ENCODE results near the gene PPP2R2C. TPM values are rescaled to one million over a fixed set of nuclear protein-coding genes. Genes with fewer than 3 reads are reported as not detected.

Gene PPP2R2C
- total and polyA plus RNA-seq, 2 experiments from 2014 or later: 1.3 to 9.2 TPM

DNA sequence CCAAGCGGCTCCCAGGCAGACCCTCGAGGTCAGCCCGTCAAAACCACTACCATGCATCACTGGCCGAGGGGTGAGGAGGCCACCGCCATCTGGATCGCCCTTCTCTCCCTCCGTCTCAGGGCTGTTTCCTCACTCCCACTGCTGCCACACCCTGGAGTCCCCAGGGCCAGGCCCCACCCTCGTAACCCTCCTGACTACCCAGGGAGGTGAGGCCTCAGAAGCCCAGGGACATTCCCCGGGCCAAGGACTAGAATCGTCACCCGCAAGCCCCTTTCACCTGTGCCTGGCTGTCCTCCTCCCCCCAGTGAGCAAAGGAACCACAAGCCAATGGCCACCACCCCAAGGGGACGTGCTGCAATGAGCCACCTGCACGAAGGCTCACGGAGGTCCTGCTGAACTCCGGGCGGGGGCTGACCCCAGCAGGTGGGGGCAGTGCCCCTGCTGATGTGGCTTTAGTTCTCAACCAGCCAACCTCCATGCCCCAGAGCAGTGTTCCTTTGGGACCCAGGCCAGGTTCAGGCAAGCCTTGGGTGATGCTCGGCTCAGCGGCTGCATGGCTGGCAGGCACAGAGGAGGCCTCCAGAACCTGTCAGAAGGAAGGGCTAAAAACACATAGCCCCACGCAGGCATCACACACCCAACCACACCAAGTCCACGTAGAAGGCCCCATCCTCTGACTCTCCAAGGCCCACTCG lies 23.8 kb downstream of the PPP2R2C start (continued):
- TF ChIP-seq, protein P1, sequence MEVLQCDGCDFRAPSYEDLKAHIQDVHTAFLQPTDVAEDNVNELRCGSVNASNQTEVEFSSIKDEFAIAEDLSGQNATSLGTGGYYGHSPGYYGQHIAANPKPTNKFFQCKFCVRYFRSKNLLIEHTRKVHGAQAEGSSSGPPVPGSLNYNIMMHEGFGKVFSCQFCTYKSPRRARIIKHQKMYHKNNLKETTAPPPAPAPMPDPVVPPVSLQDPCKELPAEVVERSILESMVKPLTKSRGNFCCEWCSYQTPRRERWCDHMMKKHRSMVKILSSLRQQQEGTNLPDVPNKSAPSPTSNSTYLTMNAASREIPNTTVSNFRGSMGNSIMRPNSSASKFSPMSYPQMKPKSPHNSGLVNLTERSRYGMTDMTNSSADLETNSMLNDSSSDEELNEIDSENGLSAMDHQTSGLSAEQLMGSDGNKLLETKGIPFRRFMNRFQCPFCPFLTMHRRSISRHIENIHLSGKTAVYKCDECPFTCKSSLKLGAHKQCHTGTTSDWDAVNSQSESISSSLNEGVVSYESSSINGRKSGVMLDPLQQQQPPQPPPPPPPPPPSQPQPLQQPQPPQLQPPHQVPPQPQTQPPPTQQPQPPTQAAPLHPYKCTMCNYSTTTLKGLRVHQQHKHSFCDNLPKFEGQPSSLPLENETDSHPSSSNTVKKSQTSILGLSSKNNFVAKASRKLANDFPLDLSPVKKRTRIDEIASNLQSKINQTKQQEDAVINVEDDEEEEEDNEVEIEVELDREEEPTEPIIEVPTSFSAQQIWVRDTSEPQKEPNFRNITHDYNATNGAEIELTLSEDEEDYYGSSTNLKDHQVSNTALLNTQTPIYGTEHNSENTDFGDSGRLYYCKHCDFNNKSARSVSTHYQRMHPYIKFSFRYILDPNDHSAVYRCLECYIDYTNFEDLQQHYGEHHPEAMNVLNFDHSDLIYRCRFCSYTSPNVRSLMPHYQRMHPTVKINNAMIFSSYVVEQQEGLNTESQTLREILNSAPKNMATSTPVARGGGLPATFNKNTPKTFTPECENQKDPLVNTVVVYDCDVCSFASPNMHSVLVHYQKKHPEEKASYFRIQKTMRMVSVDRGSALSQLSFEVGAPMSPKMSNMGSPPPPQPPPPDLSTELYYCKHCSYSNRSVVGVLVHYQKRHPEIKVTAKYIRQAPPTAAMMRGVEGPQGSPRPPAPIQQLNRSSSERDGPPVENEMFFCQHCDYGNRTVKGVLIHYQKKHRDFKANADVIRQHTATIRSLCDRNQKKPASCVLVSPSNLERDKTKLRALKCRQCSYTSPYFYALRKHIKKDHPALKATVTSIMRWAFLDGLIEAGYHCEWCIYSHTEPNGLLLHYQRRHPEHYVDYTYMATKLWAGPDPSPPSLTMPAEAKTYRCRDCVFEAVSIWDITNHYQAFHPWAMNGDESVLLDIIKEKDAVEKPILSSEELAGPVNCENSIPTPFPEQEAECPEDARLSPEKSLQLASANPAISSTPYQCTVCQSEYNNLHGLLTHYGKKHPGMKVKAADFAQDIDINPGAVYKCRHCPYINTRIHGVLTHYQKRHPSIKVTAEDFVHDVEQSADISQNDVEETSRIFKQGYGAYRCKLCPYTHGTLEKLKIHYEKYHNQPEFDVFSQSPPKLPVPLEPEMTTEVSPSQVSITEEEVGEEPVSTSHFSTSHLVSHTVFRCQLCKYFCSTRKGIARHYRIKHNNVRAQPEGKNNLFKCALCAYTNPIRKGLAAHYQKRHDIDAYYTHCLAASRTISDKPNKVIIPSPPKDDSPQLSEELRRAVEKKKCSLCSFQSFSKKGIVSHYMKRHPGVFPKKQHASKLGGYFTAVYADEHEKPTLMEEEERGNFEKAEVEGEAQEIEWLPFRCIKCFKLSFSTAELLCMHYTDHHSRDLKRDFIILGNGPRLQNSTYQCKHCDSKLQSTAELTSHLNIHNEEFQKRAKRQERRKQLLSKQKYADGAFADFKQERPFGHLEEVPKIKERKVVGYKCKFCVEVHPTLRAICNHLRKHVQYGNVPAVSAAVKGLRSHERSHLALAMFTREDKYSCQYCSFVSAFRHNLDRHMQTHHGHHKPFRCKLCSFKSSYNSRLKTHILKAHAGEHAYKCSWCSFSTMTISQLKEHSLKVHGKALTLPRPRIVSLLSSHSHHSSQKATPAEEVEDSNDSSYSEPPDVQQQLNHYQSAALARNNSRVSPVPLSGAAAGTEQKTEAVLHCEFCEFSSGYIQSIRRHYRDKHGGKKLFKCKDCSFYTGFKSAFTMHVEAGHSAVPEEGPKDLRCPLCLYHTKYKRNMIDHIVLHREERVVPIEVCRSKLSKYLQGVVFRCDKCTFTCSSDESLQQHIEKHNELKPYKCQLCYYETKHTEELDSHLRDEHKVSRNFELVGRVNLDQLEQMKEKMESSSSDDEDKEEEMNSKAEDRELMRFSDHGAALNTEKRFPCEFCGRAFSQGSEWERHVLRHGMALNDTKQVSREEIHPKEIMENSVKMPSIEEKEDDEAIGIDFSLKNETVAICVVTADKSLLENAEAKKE (CRISPR knock-in tag; IDR thresholded peaks at IDR 0.05): no peak

DNA sequence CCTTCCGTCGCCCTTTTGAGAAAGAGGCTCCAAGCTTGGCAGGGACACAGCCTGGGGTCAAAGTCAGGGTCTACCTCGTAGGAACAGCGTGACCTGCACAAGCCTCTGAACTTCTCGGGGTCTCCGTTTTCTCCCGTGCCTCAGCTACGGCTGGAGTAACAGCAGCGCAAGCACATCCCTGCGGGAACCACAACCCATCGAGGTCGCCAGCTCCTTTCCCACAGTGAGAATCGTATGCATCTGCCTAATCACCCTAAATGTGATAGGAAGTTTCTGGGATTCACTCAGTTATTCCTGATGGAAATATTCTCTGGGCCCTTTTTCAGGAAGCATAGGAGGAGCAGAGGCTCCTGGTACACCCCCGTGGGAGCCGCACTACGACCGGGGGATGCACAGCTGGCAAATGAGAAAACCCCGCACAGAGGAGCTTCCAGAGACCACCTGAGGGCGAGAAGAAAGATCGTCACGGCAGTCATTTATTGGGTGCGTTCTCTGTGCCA lies 24.7 kb downstream of the PPP2R2C start:
- ATAC-seq: no peak
- no peaks in the 10 kb centered on the region for H3K27me3 ChIP-seq (ENCODE audit: insufficient read depth)
- H3K9me2 ChIP-seq (ENCODE audit: insufficient read depth): no peaks in the 10 kb centered on the region
- Mint-ChIP-seq H3K27ac (no peak overlapping the region; the same call in 1 of the 2 replicates), H3K4me1 (peaks cover 14% of the 10 kb centered on the region), H3K36me3 (ENCODE audit: low read depth) (no peaks in the 10 kb centered on the region), H3K4me3 (no peak overlapping the region), H3K9me3 (no peaks in the 10 kb centered on the region; the same call in 2 of the 3 replicates), H3K27me3 (ENCODE audit: insufficient read depth, low read depth, poor library complexity) (peaks cover 14% of the 10 kb centered on the region)
- no peaks in the 10 kb centered on the region for H4K20me1 ChIP-seq (replicated peaks; ENCODE audit: insufficient read depth)
- H3K79me2 ChIP-seq (replicated peaks; ENCODE audit: insufficient read depth): no peaks in the 10 kb centered on the region
- no peak overlapping the region for H3K4me2 ChIP-seq
- no peaks in the 10 kb centered on the region; the same call in 1 of the 2 replicates for H3K4me1 ChIP-seq (ENCODE audit: insufficient read depth)
- no peak overlapping the region for H3K4me3 ChIP-seq
- no peak overlapping the region for H2AFZ ChIP-seq
- H3K27ac ChIP-seq (ENCODE audit: low read depth): no peak overlapping the region
- DNase-seq (ENCODE audit: low spot score): no peak
- no peaks in the 10 kb centered on the region for H3K36me3 ChIP-seq (ENCODE audit: insufficient read depth)
- no peaks in the 10 kb centered on the region for H3F3A ChIP-seq (replicated peaks; ENCODE audit: low read depth)
- no peak for TF ChIP-seq NANOG (IDR thresholded peaks at IDR 0.05; ENCODE audit: borderline replicate concordance)
- TF ChIP-seq, protein P2, sequence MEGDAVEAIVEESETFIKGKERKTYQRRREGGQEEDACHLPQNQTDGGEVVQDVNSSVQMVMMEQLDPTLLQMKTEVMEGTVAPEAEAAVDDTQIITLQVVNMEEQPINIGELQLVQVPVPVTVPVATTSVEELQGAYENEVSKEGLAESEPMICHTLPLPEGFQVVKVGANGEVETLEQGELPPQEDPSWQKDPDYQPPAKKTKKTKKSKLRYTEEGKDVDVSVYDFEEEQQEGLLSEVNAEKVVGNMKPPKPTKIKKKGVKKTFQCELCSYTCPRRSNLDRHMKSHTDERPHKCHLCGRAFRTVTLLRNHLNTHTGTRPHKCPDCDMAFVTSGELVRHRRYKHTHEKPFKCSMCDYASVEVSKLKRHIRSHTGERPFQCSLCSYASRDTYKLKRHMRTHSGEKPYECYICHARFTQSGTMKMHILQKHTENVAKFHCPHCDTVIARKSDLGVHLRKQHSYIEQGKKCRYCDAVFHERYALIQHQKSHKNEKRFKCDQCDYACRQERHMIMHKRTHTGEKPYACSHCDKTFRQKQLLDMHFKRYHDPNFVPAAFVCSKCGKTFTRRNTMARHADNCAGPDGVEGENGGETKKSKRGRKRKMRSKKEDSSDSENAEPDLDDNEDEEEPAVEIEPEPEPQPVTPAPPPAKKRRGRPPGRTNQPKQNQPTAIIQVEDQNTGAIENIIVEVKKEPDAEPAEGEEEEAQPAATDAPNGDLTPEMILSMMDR (conservative IDR thresholded peaks at IDR 0.05; ENCODE audit: low read depth in 2 of 2): no peak
- TF ChIP-seq STAT1 (IDR thresholded peaks at IDR 0.05; ENCODE audit: unreplicated experiment): no peak
- TF ChIP-seq, protein P1 (CRISPR knock-in tag; IDR thresholded peaks at IDR 0.05): no peak
- no peak for TF ChIP-seq CREB1 (CRISPR knock-in tag; IDR thresholded peaks at IDR 0.05; ENCODE audit: low read depth)

Measured in GM23338 (cell line).